Measurements from ENCODE around the gene MTM1. TPM values are rescaled to one million over a fixed set of nuclear protein-coding genes. Genes with fewer than 3 reads are reported as not detected.

The MTM1 gene
- polyA plus RNA-seq, 1 donor from 2014 or later: 7.1 TPM

DNA sequence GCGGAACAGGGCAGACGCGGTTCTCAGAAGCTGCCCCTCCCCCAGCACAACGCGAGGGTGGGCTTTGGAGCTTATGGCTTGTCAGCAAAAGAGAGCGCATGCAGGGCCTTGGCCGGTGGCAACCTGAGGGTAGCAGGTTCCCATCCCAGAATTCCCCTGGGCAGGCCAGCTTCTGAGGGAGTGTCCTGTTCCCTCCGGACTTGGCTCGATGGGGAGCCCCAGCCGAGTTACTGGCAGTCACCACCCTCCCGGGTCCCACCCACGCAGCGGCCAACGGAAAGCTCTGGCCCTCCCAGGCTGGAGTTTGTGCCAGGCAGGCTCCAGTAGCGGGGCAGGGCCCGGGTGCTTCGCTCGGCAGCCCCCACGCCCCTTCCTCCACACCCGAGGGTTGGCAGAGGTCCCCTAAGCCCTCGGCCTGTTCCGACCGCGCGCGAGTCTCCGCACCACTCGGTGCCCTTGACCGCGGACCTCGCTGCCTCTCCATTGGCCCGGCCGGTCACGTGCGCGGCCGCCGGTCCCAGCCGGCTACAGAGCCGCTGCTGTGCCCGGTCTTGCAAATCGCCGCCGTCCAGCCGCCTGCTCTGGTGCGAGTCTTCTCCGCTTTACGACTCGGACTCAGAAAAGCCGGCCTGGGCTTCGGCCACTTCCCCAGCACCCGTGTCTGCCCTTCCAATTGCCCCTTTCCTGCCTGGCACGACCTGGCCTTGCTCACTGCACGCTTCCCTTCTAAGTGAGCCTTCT is 20.9 kb upstream of the MTM1 start:
- Histone ChIP-seq H3K4me2 (ENCODE audit: low read length) (no peak overlapping the region), H3K27me3 (ENCODE audit: insufficient read depth, low read depth, low read length) (no peaks in the 10 kb centered on the region), H2AFZ (ENCODE audit: low read depth, low read length) (no peak overlapping the region), H3K9me2 (ENCODE audit: insufficient read depth, low read length) (no peaks in the 10 kb centered on the region), H3K79me2 (replicated peaks; ENCODE audit: insufficient read depth, low read length) (no peaks in the 10 kb centered on the region), H3K9ac (ENCODE audit: low read length) (no peak overlapping the region), H3K27ac (ENCODE audit: low read length) (no peak overlapping the region), H4K20me1 (ENCODE audit: insufficient read depth) (no peaks in the 10 kb centered on the region), H3K4me3 (ENCODE audit: low read length) (peak overlapping the region; percentile 40), H3K36me3 (ENCODE audit: insufficient read depth, low read length) (no peaks in the 10 kb centered on the region), H3F3A (ENCODE audit: insufficient read depth, low read length, poor library complexity, severe bottlenecking) (no peaks in the 10 kb centered on the region), H3K9me3 (ENCODE audit: low read length) (no peaks in the 10 kb centered on the region)
- TF ChIP-seq POLR2AphosphoS5 (IDR thresholded peaks at IDR 0.05) (no peak), EP300 (conservative IDR thresholded peaks at IDR 0.05; ENCODE audit: poor library complexity, severe bottlenecking) (no peak), CTCF (IDR thresholded peaks at IDR 0.05; ENCODE audit: poor library complexity, severe bottlenecking) (no peak)

- Histone ChIP-seq H4K20me1 (ENCODE audit: insufficient read depth) (no peaks in the 10 kb centered on the region), H3K4me2 (ENCODE audit: low read length) (no peak overlapping the region), H3K36me3 (ENCODE audit: insufficient read depth, low read length) (no peaks in the 10 kb centered on the region), H3K9me3 (ENCODE audit: low read length) (no peaks in the 10 kb centered on the region), H3K9ac (ENCODE audit: low read length) (no peak overlapping the region), H3K9me2 (ENCODE audit: insufficient read depth, low read length) (no peaks in the 10 kb centered on the region), H3K4me3 (ENCODE audit: low read length) (no peak overlapping the region), H2AFZ (ENCODE audit: low read depth, low read length) (no peak overlapping the region), H3F3A (ENCODE audit: insufficient read depth, low read length, poor library complexity, severe bottlenecking) (no peaks in the 10 kb centered on the region), H3K79me2 (replicated peaks; ENCODE audit: insufficient read depth, low read length) (no peaks in the 10 kb centered on the region), H3K27ac (ENCODE audit: low read length) (no peak overlapping the region), H3K27me3 (ENCODE audit: insufficient read depth, low read depth, low read length) (no peaks in the 10 kb centered on the region)
- TF ChIP-seq CTCF (IDR thresholded peaks at IDR 0.05; ENCODE audit: poor library complexity, severe bottlenecking) (no peak), POLR2AphosphoS5 (IDR thresholded peaks at IDR 0.05) (no peak), SMC3 (conservative IDR thresholded peaks at IDR 0.05; ENCODE audit: poor library complexity) (no peak), TAF1 (IDR thresholded peaks at IDR 0.05; ENCODE audit: low read depth) (no peak), RAD21 (conservative IDR thresholded peaks at IDR 0.05) (no peak), EP300 (conservative IDR thresholded peaks at IDR 0.05; ENCODE audit: poor library complexity, severe bottlenecking) (no peak), MXI1 (conservative IDR thresholded peaks at IDR 0.05; ENCODE audit: poor library complexity, severe bottlenecking) (no peak)
- TF ChIP-seq, protein P1, sequence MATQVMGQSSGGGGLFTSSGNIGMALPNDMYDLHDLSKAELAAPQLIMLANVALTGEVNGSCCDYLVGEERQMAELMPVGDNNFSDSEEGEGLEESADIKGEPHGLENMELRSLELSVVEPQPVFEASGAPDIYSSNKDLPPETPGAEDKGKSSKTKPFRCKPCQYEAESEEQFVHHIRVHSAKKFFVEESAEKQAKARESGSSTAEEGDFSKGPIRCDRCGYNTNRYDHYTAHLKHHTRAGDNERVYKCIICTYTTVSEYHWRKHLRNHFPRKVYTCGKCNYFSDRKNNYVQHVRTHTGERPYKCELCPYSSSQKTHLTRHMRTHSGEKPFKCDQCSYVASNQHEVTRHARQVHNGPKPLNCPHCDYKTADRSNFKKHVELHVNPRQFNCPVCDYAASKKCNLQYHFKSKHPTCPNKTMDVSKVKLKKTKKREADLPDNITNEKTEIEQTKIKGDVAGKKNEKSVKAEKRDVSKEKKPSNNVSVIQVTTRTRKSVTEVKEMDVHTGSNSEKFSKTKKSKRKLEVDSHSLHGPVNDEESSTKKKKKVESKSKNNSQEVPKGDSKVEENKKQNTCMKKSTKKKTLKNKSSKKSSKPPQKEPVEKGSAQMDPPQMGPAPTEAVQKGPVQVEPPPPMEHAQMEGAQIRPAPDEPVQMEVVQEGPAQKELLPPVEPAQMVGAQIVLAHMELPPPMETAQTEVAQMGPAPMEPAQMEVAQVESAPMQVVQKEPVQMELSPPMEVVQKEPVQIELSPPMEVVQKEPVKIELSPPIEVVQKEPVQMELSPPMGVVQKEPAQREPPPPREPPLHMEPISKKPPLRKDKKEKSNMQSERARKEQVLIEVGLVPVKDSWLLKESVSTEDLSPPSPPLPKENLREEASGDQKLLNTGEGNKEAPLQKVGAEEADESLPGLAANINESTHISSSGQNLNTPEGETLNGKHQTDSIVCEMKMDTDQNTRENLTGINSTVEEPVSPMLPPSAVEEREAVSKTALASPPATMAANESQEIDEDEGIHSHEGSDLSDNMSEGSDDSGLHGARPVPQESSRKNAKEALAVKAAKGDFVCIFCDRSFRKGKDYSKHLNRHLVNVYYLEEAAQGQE (IDR thresholded peaks at IDR 0.05; ENCODE audit: borderline replicate concordance): no peak
Measured at GRCh38 chrX:150548251-150548650, 20.2 kb upstream of the MTM1 start.

Measured in neural cell (in vitro differentiated cells).